Gastrocnemius medialis (tissue), 4 donors: ENCODE results near the gene GASK1A.

ENCODE experiments used
- POLR2A ChIP-seq, 2 donors: fragments of 450-650 bp; IDR thresholded peaks; one replicate each; pipeline ENCODE4 v1.6.1; 2017; ENCODE audit warnings: antibody characterized with exemption in 2 of 2, mild to moderate bottlenecking in 2 of 2, moderate library complexity in 2 of 2
- TF ChIP-seq, protein P1 (sequence below), 5 experiments: fragments of 450-650 bp in 3 of 5; fragments of 200-600 bp in 2 of 5; sonication (generic) in 2 of 5; IDR thresholded peaks in 4 of 5; conservative IDR thresholded peaks in 1 of 5; 1 replicate in 4 of 5; 2 replicates in 1 of 5; pipeline ENCODE4 v1.5.1; 2016 to 2019; ENCODE audit warnings: antibody characterized with exemption in 5 of 5, mild to moderate bottlenecking in 3 of 5, moderate library complexity in 3 of 5

DNA sequence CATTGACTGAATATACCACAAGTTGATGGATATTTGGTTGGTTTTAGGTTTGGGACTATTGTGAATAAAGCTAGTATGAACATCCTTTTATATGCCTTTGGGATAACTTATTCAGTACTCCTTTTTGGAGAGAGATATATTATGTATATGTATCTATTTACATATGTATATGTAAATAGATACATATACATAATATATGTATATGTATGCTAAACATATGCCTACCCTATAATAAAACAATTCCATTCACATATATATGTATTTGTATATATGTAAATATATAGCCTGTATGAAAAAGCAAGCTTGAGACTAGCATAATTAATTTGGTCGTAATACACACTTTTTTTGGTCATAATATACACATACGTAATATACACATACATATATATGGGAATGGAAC, 15.8 kb upstream of the GASK1A start:
- TF ChIP-seq, protein P1, sequence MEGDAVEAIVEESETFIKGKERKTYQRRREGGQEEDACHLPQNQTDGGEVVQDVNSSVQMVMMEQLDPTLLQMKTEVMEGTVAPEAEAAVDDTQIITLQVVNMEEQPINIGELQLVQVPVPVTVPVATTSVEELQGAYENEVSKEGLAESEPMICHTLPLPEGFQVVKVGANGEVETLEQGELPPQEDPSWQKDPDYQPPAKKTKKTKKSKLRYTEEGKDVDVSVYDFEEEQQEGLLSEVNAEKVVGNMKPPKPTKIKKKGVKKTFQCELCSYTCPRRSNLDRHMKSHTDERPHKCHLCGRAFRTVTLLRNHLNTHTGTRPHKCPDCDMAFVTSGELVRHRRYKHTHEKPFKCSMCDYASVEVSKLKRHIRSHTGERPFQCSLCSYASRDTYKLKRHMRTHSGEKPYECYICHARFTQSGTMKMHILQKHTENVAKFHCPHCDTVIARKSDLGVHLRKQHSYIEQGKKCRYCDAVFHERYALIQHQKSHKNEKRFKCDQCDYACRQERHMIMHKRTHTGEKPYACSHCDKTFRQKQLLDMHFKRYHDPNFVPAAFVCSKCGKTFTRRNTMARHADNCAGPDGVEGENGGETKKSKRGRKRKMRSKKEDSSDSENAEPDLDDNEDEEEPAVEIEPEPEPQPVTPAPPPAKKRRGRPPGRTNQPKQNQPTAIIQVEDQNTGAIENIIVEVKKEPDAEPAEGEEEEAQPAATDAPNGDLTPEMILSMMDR (IDR thresholded peaks at IDR 0.05 in 4 of 5, conservative IDR thresholded peaks at IDR 0.05 in 1 of 5) = no peak
- no peak for TF ChIP-seq POLR2A (IDR thresholded peaks at IDR 0.05)
